Measurements from ENCODE around the gene HDAC5. TPM values are rescaled to one million over a fixed set of nuclear protein-coding genes. Genes with fewer than 3 reads are reported as not detected.
"Not testable (repeated sequence)": the region's sequence is repeated elsewhere in the genome, so short reads cannot be mapped to it uniquely, and the experiment has no call there.

The HDAC5 gene
- total RNA-seq, 3 donors from 2014 or later: 66.5 to 79.3 (median 75.4) TPM

DNA sequence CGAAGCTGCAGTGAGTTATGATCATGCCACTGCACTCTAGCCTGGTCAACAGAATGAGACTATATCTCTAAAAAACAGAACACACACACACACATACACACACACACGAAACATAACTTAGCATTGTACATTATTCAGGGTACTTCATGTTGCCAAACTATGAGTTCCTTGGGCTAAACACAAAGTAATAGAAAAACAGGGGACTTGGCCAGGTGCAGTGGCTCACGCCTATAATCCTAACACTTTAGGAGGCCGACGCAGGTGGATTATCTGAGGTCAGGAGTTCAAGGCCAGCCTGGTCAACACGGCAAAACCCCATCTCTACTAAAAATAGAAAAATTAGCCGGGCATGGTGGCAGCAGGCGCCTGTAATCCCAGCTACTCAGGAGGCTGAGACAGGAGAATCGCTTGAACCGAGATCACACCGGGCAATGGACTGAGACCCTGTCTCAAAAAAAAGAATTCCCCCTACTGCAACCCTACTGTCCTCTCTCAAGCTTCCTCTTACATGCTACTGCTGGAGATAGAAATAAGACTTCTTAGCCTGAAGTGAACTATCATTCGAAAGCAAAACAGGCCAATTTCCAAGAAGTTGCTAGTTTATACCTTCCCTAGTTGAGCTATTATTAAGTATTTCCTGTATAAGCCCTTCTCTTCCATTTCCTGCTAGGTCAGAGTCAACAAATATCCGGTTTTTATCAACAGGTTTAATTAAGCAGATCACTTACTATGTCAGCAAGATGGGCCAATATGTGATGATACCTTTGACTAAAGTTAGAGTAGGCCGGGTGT, 64.1 kb downstream of the HDAC5 start:
- no peaks in the 10 kb centered on the region for H3K36me3 ChIP-seq
- no peak for DNase-seq (ENCODE audit: low spot score in 2 of 2)
- TF ChIP-seq POLR2A (IDR thresholded peaks at IDR 0.05) (no peak), POLR2AphosphoS5 (IDR thresholded peaks at IDR 0.05) (no peak)
- TF ChIP-seq, protein P1, sequence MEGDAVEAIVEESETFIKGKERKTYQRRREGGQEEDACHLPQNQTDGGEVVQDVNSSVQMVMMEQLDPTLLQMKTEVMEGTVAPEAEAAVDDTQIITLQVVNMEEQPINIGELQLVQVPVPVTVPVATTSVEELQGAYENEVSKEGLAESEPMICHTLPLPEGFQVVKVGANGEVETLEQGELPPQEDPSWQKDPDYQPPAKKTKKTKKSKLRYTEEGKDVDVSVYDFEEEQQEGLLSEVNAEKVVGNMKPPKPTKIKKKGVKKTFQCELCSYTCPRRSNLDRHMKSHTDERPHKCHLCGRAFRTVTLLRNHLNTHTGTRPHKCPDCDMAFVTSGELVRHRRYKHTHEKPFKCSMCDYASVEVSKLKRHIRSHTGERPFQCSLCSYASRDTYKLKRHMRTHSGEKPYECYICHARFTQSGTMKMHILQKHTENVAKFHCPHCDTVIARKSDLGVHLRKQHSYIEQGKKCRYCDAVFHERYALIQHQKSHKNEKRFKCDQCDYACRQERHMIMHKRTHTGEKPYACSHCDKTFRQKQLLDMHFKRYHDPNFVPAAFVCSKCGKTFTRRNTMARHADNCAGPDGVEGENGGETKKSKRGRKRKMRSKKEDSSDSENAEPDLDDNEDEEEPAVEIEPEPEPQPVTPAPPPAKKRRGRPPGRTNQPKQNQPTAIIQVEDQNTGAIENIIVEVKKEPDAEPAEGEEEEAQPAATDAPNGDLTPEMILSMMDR (IDR thresholded peaks at IDR 0.05): no peak
- H3K4me3 ChIP-seq: no peak overlapping the region
- no peaks in the 10 kb centered on the region for H3K9me3 ChIP-seq
- no peaks in the 10 kb centered on the region for H3K27me3 ChIP-seq
- H3K4me1 ChIP-seq: no peaks in the 10 kb centered on the region
- no peak overlapping the region for H3K27ac ChIP-seq
- intact Hi-C loops (cut with DNase I; ENCODE audit: low total_unique reads): no loop called here

DNA sequence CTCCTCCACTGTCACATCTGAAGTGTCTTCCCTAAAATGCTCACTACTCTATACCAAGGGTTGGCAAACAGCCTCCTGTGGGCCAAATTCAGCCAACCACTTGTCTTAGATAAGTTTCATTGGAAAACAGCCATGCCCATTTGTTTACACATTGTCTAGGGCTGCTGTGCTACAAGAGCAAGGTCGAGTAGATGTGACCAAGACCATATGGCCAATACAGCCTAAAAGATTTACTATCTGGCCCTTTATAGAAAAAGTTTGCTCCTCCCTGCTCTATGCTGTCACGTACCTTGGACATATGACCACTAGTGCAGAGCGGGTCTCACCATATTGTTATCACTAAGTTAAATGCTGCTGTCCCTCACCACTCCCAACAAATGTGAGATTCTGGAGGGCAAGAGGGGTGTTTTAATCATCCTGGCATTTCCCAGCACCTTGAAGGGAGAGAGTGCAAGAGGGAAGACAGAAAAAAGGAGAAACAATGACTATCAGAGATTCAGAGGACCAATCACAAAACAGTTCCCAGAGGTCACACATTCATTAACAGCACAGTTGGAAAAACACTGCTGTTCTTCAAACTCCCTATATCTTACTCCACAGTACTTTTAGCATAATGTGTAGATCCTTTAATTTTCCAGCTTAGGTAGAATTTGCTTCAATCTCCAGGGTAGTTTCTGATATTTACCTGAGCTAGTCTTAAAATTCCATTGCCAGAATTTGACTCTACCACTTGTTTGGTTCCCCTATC, 70.1 kb downstream of the HDAC5 start:
- H3K9me3 ChIP-seq: no peaks in the 10 kb centered on the region
- no peaks in the 10 kb centered on the region for H3K27me3 ChIP-seq
- intact Hi-C loops (cut with DNase I; ENCODE audit: low total_unique reads): no loop called here
- no peak for DNase-seq (ENCODE audit: low spot score in 2 of 2)
- H3K4me3 ChIP-seq: no peak overlapping the region
- H3K4me1 ChIP-seq: no peaks in the 10 kb centered on the region
- TF ChIP-seq, protein P1 (IDR thresholded peaks at IDR 0.05): no peak
- no peak for TF ChIP-seq POLR2AphosphoS5 (IDR thresholded peaks at IDR 0.05)
- TF ChIP-seq POLR2A (IDR thresholded peaks at IDR 0.05): no peak
- H3K36me3 ChIP-seq: no peaks in the 10 kb centered on the region
- no peak overlapping the region for H3K27ac ChIP-seq

DNA sequence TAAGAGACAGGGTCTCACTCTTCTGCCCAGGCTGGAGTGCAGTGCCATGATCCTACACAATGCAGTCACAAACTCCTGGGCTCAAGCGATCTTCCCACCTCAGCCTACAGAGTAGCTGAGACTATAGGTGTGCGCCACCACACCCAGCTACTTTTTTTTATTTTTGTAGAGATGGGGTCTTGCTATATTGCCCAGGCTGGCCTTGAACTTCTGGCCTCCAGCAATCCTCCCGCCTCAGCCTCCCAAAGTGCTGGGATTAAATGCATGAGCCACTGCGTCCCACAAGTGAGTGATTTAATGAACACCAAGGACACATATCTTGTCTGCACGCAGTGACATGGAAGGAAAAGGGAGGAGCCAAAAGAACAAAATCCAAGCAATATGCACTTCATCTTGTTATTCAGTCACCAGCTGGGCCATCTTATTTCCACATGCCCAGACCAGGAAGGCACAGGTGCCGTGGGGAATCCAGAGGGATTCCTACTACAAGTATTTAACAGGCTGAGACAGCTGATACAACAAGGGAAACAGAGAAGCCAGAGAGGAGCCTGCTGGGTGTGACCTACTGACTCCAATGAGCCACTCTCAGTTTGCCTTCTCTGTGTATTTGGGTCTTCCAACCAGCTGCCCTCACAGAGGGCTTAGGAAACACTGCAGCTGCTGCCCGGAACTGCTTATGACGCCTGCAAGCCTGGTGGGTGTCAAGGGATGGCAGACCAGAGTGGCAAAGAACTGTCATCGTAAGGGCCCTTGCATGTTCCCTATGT, 74.0 kb downstream of the HDAC5 start:
- Histone ChIP-seq H3K27me3 (no peaks in the 10 kb centered on the region), H3K27ac (no peak overlapping the region), H3K9me3 (no peaks in the 10 kb centered on the region), H3K4me1 (no peaks in the 10 kb centered on the region), H3K4me3 (no peak overlapping the region), H3K36me3 (no peaks in the 10 kb centered on the region)
- no peak for DNase-seq (ENCODE audit: low spot score in 2 of 2)
- intact Hi-C loops (cut with DNase I; ENCODE audit: low total_unique reads): no loop called here
- TF ChIP-seq POLR2AphosphoS5 (IDR thresholded peaks at IDR 0.05) (no peak), POLR2A (IDR thresholded peaks at IDR 0.05) (no peak)
- TF ChIP-seq, protein P1 (IDR thresholded peaks at IDR 0.05): no peak

DNA sequence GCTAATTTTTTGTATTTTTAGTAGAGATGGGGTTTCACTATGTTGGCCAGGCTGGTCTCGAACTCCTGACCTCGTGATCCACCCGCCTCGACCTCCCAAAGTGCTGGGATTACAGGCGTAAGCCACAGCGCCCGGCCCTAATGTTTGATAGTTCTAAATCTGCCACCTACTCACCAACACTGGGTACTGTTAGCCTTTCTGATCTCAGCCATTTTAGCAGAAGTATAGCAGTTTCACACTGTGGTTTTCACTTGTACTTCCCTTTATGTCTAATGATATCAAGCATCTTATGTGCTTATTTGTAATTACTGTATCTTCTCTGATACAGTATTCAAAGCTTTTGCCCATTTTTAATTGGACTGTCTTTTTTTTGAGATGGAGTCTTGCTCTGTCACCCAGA, 76.5 kb downstream of the HDAC5 start:
- DNase-seq (ENCODE audit: low spot score in 2 of 2); H3K36me3 ChIP-seq; H3K9me3 ChIP-seq; H3K4me1 ChIP-seq; intact Hi-C loops (cut with DNase I; ENCODE audit: low total_unique reads); H3K27me3 ChIP-seq; H3K27ac ChIP-seq; H3K4me3 ChIP-seq: not testable (repeated sequence)

DNA sequence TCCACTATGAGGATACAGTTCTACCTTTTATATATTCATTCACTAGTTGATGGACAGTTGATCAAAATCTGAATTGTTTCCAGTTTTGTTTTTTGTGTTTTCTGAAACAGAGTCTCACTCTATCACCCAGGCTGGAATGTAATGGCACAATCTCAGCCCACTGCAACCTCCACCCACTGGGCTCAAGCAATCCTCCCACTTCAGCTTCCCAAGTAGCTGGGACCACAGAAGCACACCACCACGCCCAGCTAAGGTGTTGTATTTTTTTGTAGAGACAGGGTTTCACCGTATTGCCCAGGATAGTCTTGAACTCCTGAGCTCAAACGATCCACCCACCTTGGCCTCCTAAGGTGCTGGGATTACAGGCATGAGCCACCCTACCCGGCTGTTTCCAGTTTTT, 78.0 kb downstream of the HDAC5 start:
- no peak for TF ChIP-seq POLR2A (IDR thresholded peaks at IDR 0.05)
- no peak for DNase-seq (ENCODE audit: low spot score in 2 of 2)
- no peaks in the 10 kb centered on the region for H3K27me3 ChIP-seq
- H3K27ac ChIP-seq: no peak overlapping the region
- no peaks in the 10 kb centered on the region for H3K9me3 ChIP-seq
- intact Hi-C loops (cut with DNase I; ENCODE audit: low total_unique reads): no loop called here
- peaks cover 0 to 5% of the 10 kb centered on the region in 2 donors for H3K4me1 ChIP-seq
- no peak overlapping the region for H3K4me3 ChIP-seq
- no peaks in the 10 kb centered on the region for H3K36me3 ChIP-seq

All from breast epithelium (tissue), 4 donors.